ENCODE data around the gene TNIK.

Gene TNIK

DNA sequence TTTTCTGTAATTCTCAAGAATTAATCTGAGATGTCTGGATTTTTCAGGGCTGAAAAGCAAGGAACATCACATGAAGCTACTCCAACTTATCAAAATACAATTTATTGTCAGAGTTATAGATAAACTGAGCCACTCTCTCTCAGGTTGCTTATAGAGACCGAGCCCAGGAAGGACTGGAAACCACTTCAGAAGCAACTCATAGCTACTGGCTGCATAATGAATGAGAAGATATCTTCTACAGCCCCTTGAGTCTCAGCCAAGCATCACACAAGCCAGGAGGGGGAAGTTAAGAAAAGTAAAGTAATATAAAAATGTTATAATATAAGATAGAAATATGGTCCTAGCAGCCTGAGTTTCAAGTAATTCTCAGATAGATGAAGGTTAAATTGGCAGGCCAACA is 186.0 kb downstream of the TNIK start:
- DNase-seq = no peak

- no peak for DNase-seq
Measured at GRCh38 chr3:171270541-171270940, 189.7 kb downstream of the TNIK start.

DNA sequence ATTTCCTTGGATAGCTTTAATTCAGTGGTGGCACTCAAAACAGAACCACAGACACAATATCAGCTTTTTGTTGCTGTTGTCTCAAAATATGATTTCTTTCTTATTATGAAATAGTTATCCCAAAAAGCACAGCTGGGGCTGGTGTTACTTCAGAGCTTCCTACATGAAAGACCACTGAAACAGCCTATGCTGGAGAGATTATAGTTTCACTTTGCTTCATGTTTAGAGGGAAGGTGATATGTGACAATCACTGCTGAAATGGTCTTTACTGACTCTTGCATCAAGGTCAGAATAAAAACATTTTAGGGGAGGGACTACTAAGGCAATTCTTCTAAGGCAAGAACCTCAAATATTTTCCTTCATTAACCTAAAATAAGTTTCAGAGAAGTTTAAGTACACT is 190.7 kb downstream of the TNIK start:
- DNase-seq = no peak

DNA sequence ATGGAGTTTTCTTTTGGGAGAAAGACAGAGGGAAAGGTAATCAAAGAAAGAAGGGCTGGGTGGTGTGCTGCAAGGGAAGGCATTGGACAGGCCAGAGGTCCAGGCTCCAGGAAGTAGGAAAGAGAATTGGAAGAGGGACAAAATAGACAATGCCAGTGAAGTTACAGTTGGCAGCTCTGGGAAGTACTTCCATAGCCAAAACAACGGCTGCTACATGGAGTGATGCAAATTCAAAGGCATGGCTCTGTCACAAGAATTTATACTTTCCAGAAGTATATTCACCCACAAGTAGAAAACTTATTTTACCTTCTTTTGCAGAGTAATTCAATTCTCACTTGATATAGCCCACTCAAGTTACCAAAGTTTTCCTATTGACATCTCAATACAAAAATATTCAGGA is 191.5 kb downstream of the TNIK start:
- DNase-seq = no peak

DNA sequence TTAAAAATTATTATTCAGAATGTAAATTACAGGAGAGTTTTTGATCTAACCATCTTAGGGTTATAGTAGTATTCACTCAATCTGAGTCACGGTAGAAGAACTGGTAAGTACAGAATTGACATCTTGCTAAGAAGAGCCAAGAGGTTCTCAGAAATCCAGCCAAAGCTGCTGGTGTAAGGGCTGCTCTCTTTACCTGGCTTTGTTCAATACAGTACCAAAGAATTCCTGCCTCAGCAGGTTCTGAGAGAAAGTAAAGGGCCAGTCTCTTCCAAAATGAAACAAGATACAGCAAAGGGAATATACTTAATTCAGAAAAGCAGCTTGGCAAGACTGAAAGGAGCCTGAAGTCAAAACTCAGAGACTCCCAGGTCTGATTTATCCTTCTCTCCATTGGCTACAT is 193.1 kb downstream of the TNIK start:
- DNase-seq = no peak

- no peak for DNase-seq
Measured at GRCh38 chr3:171266740-171267073, 193.5 kb downstream of the TNIK start.

DNA sequence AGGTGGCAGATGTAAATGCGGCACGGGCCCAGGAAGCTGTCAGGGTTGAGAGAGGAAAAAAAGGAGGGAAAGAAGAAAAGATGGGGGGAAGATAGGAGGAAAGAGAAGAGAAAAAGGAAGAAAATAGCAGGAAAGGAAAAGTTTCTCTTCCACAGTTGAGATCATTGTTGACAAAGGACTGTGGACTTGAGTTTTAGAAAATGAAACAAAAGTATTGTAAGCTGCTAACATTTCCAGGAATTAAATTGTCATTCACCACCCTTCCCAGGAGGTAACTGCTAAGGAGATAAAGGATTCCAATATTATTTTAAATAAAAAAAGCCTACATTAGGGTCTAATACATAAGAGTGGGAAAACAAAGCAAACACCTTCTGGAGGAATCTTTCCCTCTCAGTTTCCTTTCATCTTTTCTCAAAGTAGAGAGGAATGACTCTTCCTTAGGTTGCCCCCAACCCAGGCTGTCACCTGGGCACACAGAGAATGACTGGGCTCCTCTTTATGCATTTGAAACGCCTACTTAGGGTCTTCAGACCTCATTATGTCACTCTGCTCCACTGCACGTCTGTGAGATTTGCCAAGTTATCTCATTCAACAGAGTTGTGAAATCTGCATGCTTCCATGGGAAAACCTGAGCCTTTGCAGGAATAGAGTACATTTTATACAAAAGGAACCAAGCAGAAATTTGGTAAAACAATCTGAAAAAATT is 194.0 kb downstream of the TNIK start:
- DNase-seq = no peak

GRCh38 chr3:171264758-171265157 is 195.4 kb downstream of the TNIK start:
- DNase-seq = no peak

DNA sequence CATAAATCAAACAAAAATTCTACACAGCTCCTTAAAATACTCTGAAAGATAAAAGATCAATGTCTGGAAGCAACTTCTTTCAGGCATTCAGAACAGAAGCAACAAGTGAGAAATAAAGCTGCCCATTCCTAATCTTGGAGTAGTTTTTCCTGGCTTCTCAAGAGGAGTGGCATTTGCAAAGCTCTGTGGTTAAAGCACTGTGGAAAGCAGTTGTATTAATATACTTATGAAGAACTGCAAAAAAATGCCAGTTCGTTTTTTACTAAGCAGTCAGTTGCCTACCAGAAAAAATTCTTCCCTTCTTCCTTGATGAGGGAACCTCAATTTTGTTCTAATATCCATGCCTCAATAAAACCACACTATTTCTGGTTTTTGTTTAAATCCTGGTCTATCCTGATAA is 197.8 kb downstream of the TNIK start:
- no peak for DNase-seq

DNA sequence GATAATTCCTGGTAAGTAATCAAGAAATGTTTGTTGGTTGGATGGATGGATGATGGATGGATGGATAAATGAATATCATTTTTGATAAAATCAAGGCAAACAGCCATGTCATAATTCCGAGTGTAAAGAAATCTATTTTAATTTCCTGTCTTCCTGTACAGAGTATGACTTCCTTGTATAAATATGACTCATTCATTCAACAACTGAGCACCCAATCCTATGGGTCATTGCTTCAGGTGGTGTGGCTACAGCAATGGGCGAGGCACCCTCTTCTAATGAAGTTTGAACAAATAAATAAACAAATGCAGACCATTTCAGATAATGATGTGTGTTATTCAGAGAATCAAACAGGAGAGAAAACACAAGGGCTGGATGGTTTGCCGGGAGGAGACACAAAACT is 198.7 kb downstream of the TNIK start:
- peak; percentile 61 for DNase-seq

DNA sequence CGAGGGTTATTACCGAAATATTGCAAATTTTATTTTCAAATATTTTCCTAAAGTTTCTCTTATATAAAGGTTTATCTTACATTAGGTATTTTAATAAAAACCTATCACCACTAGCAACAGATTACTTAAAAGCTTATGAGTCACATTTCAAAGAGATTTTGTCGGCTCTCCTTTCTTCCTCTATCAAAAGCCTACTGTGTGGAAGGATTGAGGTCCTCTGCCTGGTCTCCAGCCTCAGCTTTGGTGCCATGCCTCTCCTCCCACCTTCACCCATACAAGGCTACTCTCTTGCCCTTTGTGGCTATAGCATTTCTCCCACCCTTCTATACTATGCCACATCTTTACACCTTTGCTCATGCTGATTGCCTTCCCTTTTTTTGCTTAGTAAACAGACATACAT is 199.3 kb downstream of the TNIK start:
- no peak for DNase-seq

GRCh38 chr3:171260466-171260865 is 199.7 kb downstream of the TNIK start:
- DNase-seq = no peak

- no peak for DNase-seq
Measured at GRCh38 chr3:171258316-171258715, 201.9 kb downstream of the TNIK start.

DNA sequence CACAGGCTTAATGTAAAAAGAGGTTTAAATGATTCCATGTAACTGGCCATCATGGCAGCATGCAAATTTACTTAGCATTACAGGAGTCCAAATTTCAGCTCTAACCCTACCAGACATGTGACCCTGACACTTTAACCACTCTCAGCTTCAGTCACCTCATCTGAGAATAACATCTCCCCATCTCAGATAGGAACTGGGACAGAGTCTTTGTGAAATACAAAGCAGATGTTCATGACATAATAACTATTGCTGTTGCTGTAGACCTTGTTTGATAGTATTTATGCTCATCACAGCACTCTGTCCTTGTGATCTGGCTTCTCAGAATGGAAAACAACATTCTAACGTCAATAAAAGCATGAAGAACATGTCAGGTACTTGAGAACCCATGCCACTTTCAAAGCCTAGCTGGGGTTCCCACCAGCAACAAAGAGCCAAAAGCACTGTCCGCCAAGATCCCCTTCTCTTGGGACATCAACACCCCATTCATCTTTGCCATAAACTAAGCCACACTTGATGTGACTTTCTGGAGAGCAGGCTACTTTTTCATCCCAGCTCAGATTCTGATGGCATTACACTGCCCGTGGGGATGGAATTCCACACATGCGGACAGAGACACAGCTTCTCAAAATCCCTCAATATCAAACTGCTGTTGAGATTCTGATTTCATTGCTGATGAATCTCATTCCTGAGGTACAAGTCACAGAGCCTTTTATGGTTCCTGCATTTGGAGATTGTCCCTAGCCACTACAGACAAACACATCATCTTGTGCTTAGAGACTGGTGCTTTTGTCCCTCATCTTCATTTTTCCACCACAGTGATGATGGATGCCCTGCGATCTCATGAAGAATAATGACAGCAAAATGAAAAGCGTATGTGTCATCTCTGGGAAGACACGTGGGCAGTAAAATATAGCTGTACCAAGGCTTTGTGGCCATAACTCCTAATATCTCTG is 202.7 kb downstream of the TNIK start:
- no peak for DNase-seq

- DNase-seq = no peak
Measured at GRCh38 chr3:171256445-171257250, 203.6 kb downstream of the TNIK start.

DNA sequence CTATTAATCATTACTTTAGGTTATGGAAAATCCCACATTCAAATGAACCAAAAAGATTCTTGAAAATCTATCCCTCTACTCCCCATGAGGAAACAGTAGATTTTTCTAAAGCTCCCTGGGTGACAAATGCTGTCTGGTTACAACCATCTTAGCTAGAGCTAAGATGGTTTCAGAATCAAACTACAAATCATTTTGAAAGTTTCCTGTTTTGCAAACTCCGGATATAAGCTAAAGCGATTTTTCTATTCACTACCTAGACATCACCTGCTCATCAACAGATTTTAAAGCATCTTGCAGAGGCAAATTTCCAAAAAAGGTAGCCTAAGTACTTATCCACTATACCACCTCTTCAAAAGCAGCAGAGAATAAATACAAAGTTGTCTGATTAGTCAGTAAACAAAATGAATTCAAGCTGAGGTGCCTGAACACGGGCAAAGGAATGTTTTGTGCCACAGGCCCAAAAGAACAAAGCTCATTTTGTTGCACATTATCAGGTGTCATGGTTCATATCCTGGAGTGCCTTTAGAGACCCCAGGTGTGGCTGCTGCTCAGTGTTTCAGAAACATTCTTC is 204.9 kb downstream of the TNIK start:
- DNase-seq = no peak

GRCh38 chr3:171254315-171254714 is 205.9 kb downstream of the TNIK start:
- no peak for DNase-seq

GRCh38 chr3:171251835-171252234 is 208.4 kb downstream of the TNIK start:
- no peak for DNase-seq

DNA sequence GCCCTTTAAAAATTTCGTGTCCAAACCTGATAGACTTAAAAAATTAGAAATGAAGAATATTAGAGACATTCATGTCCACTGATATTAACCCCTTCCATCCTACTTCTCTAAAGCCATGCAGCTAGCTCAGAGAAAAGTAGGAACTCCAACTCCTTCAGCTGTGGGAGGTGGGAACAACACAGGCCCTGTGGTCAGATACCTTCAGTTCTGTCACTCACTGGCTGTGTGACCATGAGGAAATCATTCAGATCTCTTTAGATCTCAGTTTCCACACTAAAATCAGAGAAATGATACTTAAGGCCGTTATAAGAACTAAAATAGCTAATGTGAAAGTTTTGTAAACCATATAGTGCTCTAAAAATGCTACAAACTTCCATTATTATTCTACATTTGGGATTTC is 209.8 kb downstream of the TNIK start:
- no peak for DNase-seq

GRCh38 chr3:171249245-171249644 is 211.0 kb downstream of the TNIK start:
- no peak for DNase-seq

- no peak for DNase-seq
Measured at GRCh38 chr3:171248426-171249111, 211.6 kb downstream of the TNIK start.
